ENCODE data around the gene OCSTAMP.

OCSTAMP gene

DNA sequence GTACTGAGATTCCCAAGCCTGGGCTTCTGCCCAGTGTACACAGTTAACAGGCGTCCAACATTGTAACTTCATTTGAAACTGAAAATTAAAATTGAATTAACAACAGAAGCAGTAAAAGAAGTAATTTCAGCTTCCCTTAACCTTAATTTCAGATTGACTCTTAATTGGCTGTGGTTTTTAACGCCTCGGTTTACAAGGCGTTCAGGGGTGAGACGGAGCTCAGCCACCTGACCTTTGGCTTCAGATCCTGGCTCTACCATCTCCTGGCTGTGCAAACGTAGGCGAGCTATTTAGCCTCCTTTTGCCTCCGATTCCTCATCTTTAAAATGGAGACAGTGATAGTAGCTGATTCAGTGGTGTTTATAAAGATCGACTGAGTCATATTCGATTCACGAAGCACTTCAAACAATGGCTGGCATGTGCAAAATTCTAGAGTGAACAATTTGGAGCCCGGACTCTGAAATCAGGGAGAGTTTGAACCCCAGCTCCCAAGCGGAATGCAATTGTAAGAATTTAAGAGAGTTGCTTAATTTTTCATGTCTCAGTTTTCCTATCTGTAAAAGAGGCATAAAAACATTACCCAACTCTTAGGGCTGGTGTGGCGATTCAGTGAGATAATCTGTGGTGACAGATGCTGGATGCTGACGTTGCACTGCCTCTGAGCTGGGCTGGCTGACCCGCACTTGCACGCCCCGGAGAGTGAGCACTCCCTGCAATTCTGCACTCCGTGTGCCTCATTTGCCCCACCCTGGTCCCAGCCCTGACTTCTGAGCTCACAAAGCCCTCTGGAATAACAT is 23.5 kb upstream of the OCSTAMP start:
- peak in 3 of 56 donors; percentile 17 to 23 (median 17) for DNase-seq

DNA sequence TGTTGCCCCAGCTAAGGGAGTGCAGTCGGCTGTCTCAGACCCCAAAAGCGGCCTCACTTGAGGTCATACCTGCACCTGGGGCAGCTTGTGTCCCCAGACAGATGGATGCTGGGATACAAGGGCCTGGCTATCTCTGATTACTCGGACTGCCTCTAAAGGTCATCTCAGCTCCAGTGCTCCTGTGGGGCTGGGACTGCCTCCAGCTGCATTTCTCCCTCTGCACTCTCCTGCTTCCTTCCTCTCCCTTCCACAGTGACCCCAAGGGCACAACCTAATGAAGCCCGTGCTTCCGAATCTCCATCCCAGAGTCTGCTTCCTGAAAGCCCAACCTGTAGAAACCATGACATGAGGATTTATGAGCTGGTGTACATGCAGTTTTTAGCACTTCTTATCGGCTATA is 22.8 kb upstream of the OCSTAMP start:
- no peak for DNase-seq

- no peak for DNase-seq
Observed at GRCh38 chr20:46572790-46573189, 22.3 kb upstream of the OCSTAMP start.

DNA sequence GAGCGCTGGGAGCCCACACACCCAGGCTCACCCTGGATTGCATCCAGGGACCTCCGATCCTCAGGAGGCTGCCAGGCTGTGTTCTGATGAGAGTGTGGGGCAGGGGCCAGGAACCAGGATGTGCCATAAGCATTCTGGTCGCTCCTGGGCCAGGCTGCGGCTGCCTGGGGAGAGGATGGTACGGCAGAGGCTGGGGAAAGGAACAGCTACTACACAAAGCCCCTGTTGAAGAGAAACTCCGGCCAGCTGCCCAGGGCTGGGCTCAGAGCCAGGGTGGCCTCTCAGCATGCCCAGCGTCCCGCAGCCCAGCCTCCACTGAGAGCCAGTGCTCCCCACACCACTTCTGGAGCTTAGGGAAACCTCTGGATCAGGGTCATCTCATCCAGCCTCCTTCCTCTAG is 21.7 kb upstream of the OCSTAMP start:
- peak; percentile 31 to 98 (median 91) for DNase-seq

DNA sequence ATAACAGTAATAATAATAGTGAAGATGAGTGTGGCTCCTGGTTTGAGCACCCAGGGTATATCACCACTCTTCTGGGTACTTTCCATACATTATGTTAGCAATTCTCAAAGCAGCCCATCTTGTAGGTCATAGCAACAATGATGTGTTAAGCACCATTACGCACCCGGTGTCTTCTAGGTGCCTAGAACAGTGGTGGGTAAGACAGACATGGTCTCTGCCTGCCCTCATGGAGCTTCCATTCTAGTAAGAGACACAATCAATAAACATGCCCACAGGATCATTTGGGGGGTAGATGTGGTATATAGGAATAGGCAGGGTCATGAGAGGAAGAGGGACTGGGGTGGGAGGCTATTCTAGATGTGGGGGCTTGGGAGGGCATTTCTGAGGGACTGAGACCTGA is 21.0 kb upstream of the OCSTAMP start:
- no peak for DNase-seq

DNA sequence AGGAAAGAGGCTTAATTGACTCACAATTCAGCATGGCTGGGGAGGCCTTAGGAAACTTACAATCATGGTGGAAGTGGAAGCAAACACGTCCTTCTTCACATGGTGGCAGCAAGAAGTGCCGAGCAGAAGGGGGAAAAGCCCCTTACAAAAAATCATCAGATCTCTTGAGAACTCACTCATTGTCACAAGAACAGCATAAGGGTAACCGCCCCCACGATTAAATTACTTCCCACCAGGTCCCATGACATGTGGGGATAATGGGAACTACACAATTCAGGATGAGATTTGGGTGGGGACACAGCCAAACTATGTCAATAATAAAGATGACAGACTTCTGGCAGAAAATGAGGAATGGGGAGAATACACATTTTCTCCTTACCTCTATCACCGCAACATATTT is 20.5 kb upstream of the OCSTAMP start:
- DNase-seq, result no peak

DNA sequence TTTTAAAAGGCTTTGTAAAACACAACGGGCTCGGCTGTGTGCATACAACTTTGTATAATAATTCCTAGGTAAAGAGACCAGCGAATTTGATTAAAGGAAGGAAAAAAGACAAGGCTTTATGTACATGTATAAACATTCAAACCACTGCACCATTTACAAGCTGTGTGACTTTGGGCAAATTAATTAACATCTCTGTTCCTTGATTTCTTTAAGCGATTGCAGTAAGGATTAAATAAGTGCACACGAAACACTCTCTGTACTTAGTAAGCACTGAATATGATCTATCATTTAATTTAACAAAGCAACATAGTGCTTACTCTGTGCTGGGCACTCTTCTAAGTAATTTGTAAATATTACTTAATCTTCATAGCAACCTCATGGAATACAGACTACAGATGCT is 19.5 kb upstream of the OCSTAMP start:
- DNase-seq, result no peak

GRCh38 chr20:46568570-46569129 is 18.2 kb upstream of the OCSTAMP start:
- peak; percentile 30 to 97 (median 84) for DNase-seq

GRCh38 chr20:46566125-46566524 is 15.7 kb upstream of the OCSTAMP start:
- no peak for DNase-seq

- no peak for DNase-seq
Observed at GRCh38 chr20:46564241-46564957, 13.9 kb upstream of the OCSTAMP start.

GRCh38 chr20:46563860-46564221 is 13.4 kb upstream of the OCSTAMP start:
- no peak for DNase-seq

DNA sequence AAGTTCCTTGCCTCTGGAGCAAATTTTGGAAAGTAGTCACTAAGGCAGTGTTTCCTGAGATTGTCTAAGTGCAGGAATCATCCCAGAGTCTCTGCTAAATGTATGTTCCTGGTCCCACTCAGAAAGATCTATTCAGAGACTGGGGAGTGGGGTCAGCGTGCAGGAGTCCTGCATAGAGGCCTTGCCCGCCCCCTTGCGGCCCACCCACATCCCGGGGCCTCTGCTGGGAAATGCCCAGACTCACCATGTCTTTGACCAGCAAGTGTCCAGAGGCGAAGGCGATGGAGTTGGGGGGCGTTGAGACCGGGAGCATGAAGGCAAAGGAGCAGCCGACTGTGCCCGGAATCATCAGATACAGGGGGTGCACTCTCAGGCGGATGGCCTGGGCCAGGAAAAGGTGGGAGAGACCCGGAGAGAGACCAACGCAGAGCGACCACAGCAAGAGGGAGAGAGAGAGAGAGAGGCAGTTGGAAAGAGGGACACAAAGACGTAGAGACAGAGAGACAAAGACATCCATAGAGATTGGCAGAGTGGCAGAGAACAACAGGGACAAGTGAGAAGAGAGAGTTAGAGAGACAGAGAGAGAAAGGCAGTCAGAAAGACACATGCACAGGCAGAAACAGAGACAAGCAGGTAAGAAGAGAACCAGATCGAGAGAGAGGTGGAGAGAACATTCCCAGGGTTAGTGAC is 12.9 kb upstream of the OCSTAMP start:
- DNase-seq, result peak in 18 of 56 donors; percentile 20 to 60 (median 40)

DNA sequence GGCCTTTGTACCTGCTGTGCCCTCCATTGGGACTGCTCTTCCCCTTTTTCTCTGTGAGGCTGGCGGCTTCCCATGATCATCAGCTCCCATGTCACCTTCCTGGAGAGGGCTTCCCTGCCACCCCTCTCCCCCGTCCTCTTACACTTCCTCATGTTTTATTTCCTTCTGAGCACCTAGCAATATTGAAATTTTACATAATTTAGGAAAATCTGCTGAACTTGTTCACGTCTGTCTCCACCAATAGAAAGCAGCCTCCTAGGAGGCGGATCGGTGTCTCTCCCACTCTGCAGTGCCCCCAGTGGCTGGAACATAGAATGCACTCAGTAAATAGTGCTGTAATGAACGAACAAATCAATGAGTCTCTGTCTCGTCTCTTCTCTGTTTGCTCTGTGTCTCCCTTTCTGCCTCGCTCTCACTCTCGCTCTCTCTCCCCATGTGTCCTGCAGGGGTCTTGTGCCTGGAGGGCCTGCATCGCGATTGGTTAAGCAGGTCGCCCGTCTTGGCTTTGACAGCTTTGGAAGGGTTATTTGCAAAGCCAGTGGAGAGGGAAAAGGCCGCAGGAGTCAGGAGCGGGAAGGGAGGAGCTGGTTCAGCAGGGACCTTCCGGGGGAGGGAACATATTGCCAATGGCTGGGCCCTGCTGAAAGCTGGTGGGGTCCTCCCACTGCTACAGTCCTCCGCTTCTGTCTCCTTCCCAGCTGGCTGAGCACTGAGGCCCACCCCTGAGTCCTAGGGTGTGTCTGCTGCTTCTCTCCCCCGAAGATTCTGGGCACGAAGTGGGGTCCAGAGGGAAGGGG is 12.1 kb upstream of the OCSTAMP start:
- DNase-seq, result peak in 55 of 56 donors; percentile 18 to 92 (median 72)

- DNase-seq, result no peak
Observed at GRCh38 chr20:46562009-46562372, 11.5 kb upstream of the OCSTAMP start.

- DNase-seq, result peak in 16 of 56 donors; percentile 12 to 70 (median 28)
Observed at GRCh38 chr20:46559685-46560440, 9.4 kb upstream of the OCSTAMP start.

DNA sequence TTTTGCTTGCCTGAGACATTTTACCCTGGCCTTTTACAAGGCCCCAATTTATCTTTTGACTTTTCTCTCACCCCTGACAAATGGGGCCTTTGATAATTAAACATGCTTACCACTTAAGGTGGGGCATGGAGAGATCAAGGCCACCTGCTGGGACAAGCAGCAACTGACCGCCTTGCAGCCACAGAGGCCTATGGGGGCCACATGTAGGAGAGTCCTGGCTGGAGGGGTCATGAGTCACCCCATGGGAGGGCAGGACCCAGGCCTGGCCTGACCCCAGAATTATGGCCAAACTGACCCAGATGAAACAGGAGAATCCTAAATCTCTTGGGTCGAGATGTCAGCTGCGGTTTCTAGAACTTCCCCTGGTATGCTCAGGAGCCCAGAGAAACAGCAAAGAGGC is 8.5 kb upstream of the OCSTAMP start:
- DNase-seq, result no peak

- peak in 12 of 56 donors; percentile 5 to 33 (median 20) for DNase-seq
Observed at GRCh38 chr20:46558511-46558959, 8.1 kb upstream of the OCSTAMP start.

DNA sequence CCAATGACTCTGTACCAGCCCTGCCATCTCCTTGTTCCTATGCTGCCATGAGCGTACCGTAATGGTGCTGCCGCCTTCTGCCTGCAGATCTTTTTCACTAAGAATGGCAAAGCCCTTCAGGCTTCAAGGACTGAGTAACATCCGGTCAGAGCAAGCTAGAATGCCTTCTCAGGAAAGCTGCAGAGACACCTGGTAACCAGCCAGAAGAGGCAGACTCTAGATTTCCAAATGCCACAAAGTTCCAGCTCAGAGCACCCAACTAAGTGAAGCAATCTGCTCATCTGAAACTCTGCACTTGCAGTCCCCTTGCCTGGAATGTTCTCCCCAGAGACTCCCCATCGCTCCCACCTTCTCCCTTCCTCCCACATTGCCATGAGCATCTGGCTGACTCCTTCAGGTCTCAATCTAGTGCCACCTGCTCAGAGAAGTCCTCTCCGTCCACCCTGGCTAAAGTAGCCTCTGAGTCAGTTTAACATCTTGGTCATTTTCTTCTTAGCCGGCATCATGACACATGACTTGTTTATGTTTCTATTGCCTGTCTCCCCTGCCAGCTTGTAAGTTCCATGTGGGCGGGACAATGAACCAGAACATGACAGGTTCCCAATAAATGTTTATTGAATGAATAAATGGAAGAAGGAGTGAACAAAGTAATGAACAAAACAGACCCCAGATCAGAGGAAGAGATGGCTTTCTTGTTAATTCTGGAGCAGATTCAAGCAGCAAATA is 6.9 kb upstream of the OCSTAMP start:
- no peak for DNase-seq

DNA sequence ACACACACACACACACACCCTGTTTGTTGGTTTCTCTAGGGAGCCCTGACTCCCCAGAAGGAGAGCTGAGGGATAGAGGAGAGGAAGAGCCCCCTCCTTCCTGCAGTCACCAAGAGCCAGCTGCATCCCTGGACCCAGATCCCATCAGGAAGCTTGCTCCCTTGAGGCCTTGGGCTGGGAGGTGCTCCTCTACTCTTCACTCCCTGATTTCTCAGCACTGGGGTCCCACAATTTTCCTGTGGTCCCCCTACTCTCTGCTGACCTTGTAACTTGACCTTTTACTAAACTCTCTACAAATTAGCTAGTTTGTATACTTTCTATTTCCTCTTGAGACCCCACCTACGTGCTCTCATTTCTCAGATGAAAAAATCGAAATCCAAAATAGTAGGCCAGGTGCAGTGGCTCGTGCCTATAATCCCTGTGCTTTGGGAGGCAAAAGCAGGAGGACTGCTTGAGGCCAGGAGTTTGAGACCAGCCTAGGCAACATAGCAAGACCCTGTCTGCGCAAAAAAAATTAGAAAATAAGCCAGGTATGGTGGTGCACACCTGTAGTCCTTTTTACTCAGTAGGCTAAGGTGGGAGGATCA is 5.0 kb upstream of the OCSTAMP start:
- DNase-seq, result no peak
